HL-60 (cell line): ENCODE results near the gene PALLD.

Experiments
- DNase-seq, 2 experiments: peaks; one replicate each; pipeline ENCODE4 v3.0.0-alpha.2; 2010 to 2020; ENCODE audit warnings: low read depth in 1 of 2, low spot score in 1 of 2
- H3K27ac ChIP-seq: fragments of 250-450 bp; sonication (Bioruptor Pico); replicated peaks from 2 replicates; pipeline ENCODE4 v1.5.1; 2020; ENCODE audit warnings: mild to moderate bottlenecking, moderate library complexity
- H3K27me3 ChIP-seq: fragments of 250-450 bp; sonication (Bioruptor Pico); 2 replicates; pipeline ENCODE4 v1.5.1; 2021; ENCODE audit warnings: mild to moderate bottlenecking, moderate library complexity; ENCODE audit not compliant: insufficient read depth, poor library complexity, severe bottlenecking
- H3K4me3 ChIP-seq: replicated peaks from 2 replicates; pipeline ENCODE4 v1.5.1; 2011; ENCODE audit warnings: mild to moderate bottlenecking, control low read depth, low read length; ENCODE audit not compliant: insufficient read depth
- CTCF ChIP-seq: IDR thresholded peaks from one replicate; pipeline ENCODE4 v1.5.1; 2011; ENCODE audit warnings: low read length, control low read depth, inconsistent platforms; ENCODE audit not compliant: insufficient read depth
- GABPA ChIP-seq: IDR thresholded peaks from 2 replicates; pipeline ENCODE4 v1.6.1; 2012; ENCODE audit warnings: low read depth
- POLR2AphosphoS5 ChIP-seq: IDR thresholded peaks from 2 replicates; pipeline ENCODE4 v1.6.1; 2012; ENCODE audit warnings: low read depth
- REST ChIP-seq: IDR thresholded peaks from 2 replicates; pipeline ENCODE4 v1.6.1; 2012; ENCODE audit warnings: low read depth; ENCODE audit not compliant: insufficient replicate concordance
- SPI1 ChIP-seq: IDR thresholded peaks from 2 replicates; pipeline ENCODE4 v1.6.1; 2012; ENCODE audit warnings: low read depth, mild to moderate bottlenecking, borderline replicate concordance

The PALLD gene

GRCh38 chr4:168612450-168613135 is 115.7 kb downstream of the PALLD start:
- H3K27me3 ChIP-seq: peaks cover under 1% of the 10 kb centered on the region
- H3K27ac ChIP-seq: no peak overlapping the region
- TF ChIP-seq GABPA (no peak), CTCF (no peak), REST (no peak), SPI1 (no peak), POLR2AphosphoS5 (no peak)
- DNase-seq: no peak
- no peak overlapping the region for H3K4me3 ChIP-seq

GRCh38 chr4:168613869-168614268 is 117.0 kb downstream of the PALLD start:
- no peak for DNase-seq
- TF ChIP-seq SPI1: no peak
- TF ChIP-seq GABPA: no peak
- TF ChIP-seq CTCF: no peak
- TF ChIP-seq REST: no peak
- no peak for TF ChIP-seq POLR2AphosphoS5
- no peak overlapping the region for H3K4me3 ChIP-seq
- H3K27me3 ChIP-seq: peaks cover 2% of the 10 kb centered on the region
- no peak overlapping the region for H3K27ac ChIP-seq

GRCh38 chr4:168614281-168615057 is 117.6 kb downstream of the PALLD start:
- TF ChIP-seq GABPA (no peak), CTCF (no peak), SPI1 (no peak), POLR2AphosphoS5 (no peak), REST (no peak)
- DNase-seq: no peak
- Histone ChIP-seq H3K4me3 (no peak overlapping the region), H3K27ac (no peak overlapping the region), H3K27me3 (peaks cover 2% of the 10 kb centered on the region)
